Vagina (tissue), 2 donors: ENCODE results near the gene ALDH1B1.

Source experiments
- CTCF ChIP-seq, 3 experiments: fragments of 450-650 bp in 2 of 3; fragments of 200-600 bp in 1 of 3; sonication (generic) in 1 of 3; IDR thresholded peaks; one replicate each; pipeline ENCODE4 v1.5.1; 2017 to 2019; ENCODE audit warnings: antibody characterized with exemption in 3 of 3, mild to moderate bottlenecking in 2 of 3, moderate library complexity in 2 of 3
- POLR2A ChIP-seq, 2 donors: fragments of 450-650 bp; IDR thresholded peaks; one replicate each; pipeline ENCODE4 v1.6.1; 2017; ENCODE audit warnings: antibody characterized with exemption in 2 of 2, mild to moderate bottlenecking in 2 of 2, moderate library complexity in 2 of 2
- POLR2AphosphoS5 ChIP-seq, 2 donors: sonication (generic); formaldehyde crosslinking; IDR thresholded peaks; one replicate each; pipeline ENCODE4 v1.9.0; 2017; ENCODE audit warnings: antibody characterized with exemption in 2 of 2, mild to moderate bottlenecking in 2 of 2, low read depth in 1 of 2; ENCODE audit not compliant: insufficient read depth in 1 of 2

DNA sequence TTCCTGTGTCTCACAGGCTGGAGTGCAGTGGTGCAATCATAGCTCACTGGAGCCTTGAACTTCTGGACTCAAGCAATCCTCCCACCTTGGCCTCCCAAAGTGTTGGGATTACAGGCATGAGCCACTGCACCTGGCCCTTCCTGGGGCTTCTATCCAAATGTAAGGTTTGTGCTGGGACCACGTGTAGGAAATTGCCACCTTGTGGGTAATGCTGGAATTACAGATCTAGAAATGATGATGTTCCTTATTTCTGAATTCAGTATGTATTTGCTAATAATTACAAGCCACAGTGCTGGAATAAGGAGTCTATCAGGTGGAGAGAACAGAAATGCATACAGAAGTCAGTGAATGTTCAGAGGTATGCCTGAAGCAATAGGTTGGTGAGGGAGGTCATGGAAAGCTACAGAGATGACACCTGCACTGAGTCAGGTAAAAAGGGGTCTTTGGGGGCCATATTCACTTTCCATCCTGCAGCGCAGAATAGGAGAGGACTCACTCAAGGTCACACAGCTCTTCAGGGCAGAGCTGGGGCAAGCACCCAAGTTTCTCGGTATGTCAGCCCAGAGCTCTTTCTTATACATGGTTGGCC lies 40.5 kb downstream of the ALDH1B1 start:
- TF ChIP-seq CTCF (IDR thresholded peaks at IDR 0.05): peak in 1 of 3 experiments; percentile 29
- TF ChIP-seq POLR2AphosphoS5 (IDR thresholded peaks at IDR 0.05; ENCODE audit: insufficient read depth in 1 of 2, low read depth in 1 of 2): no peak
- no peak for TF ChIP-seq POLR2A (IDR thresholded peaks at IDR 0.05)
